ENCODE data around the gene GGTLC2.

DNA sequence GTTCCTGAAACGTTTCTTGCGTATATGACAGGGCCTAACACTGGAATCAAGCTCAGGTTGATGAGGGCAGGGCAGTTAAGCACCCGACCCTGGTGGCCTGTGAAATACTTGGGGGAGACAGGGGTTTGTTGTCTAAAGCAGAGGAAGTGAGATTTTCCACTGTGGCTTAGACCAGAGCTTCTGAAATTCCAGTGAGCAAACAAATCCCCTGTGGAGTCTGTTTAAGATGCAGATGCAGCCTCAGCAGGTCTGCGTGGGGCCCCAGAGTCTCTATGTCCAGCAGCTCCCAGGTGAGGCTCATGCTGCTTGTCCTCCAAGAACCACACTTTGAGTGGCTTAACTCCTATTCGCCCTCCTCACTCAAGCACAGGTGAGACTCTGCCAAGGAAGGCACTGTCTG lies 46.3 kb upstream of the GGTLC2 start:
- no peak for TF ChIP-seq POLR2AphosphoS5 (IDR thresholded peaks at IDR 0.05)
- no peak for TF ChIP-seq POLR2A (IDR thresholded peaks at IDR 0.05)
- TF ChIP-seq, protein P1, sequence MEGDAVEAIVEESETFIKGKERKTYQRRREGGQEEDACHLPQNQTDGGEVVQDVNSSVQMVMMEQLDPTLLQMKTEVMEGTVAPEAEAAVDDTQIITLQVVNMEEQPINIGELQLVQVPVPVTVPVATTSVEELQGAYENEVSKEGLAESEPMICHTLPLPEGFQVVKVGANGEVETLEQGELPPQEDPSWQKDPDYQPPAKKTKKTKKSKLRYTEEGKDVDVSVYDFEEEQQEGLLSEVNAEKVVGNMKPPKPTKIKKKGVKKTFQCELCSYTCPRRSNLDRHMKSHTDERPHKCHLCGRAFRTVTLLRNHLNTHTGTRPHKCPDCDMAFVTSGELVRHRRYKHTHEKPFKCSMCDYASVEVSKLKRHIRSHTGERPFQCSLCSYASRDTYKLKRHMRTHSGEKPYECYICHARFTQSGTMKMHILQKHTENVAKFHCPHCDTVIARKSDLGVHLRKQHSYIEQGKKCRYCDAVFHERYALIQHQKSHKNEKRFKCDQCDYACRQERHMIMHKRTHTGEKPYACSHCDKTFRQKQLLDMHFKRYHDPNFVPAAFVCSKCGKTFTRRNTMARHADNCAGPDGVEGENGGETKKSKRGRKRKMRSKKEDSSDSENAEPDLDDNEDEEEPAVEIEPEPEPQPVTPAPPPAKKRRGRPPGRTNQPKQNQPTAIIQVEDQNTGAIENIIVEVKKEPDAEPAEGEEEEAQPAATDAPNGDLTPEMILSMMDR (IDR thresholded peaks at IDR 0.05): no peak
